Liver (tissue), 9 donors: Measurements from ENCODE around the gene SKOR2. TPM values are rescaled to one million over a fixed set of nuclear protein-coding genes. Genes with fewer than 3 reads are reported as not detected.

Source experiments
- DNase-seq: peaks from one replicate; pipeline ENCODE4 v3.0.0-alpha.2; 2017; ENCODE audit warnings: low spot score
- H3K27ac ChIP-seq, 2 donors: one replicate each; pipeline ENCODE4 v1.7.0; 2013; ENCODE audit warnings: inconsistent platforms in 2 of 2, low read length in 2 of 2, control low read depth in 1 of 2, low read depth in 1 of 2, mild to moderate bottlenecking in 1 of 2
- H3K27me3 ChIP-seq, 4 donors: one replicate each; pipeline versions ENCODE4 v1.6.1 to v1.7.0; 2013; ENCODE audit warnings: low read length in 3 of 4, inconsistent platforms in 1 of 4, mild to moderate bottlenecking in 1 of 4, moderate library complexity in 1 of 4; ENCODE audit not compliant: control insufficient read depth in 4 of 4, insufficient read depth in 4 of 4
- H3K36me3 ChIP-seq, 4 donors: one replicate each; pipeline versions ENCODE4 v1.6.1 to v1.7.0; 2013; ENCODE audit warnings: low read length in 3 of 4, mild to moderate bottlenecking in 3 of 4, low read depth in 1 of 4, moderate library complexity in 1 of 4; ENCODE audit not compliant: control insufficient read depth in 4 of 4, insufficient read depth in 3 of 4
- H3K4me1 ChIP-seq, 4 donors: one replicate each; pipeline versions ENCODE4 v1.6.1 to v1.7.0; 2013; ENCODE audit warnings: low read length in 3 of 4, mild to moderate bottlenecking in 3 of 4, moderate library complexity in 1 of 4; ENCODE audit not compliant: control insufficient read depth in 4 of 4, insufficient read depth in 4 of 4
- H3K4me3 ChIP-seq, 3 donors: one replicate each; pipeline versions ENCODE4 v1.6.1 to v1.7.0; 2013; ENCODE audit warnings: low read length in 3 of 3, control low read depth in 1 of 3, low read depth in 1 of 3, mild to moderate bottlenecking in 1 of 3
- H3K9ac ChIP-seq, 2 donors: one replicate each; pipeline ENCODE4 v1.7.0; 2013; ENCODE audit warnings: low read length in 2 of 2, mild to moderate bottlenecking in 2 of 2, moderate library complexity in 2 of 2, control low read depth in 1 of 2, low read depth in 1 of 2
- H3K9me3 ChIP-seq, 4 donors: one replicate each; pipeline versions ENCODE4 v1.6.1 to v1.7.0; 2013; ENCODE audit warnings: low read length in 3 of 4; ENCODE audit not compliant: control insufficient read depth in 4 of 4
- EGR1 ChIP-seq, 2 donors: IDR thresholded peaks; 2 replicates each; pipeline ENCODE4 v1.6.1; 2016 to 2018; ENCODE audit warnings: antibody characterized with exemption in 2 of 2, low read depth in 2 of 2
- HNF4A ChIP-seq, 2 donors: conservative IDR thresholded peaks; 2 replicates each; pipeline ENCODE4 v1.6.1; 2016; ENCODE audit warnings: antibody characterized with exemption in 2 of 2, mild to moderate bottlenecking in 2 of 2
- HNF4G ChIP-seq: IDR thresholded peaks from 2 replicates; pipeline ENCODE4 v1.6.1; 2016; ENCODE audit warnings: antibody characterized with exemption
- RAD21 ChIP-seq, 2 donors: IDR thresholded peaks; 2 replicates each; pipeline ENCODE4 v1.6.1; 2016; ENCODE audit warnings: antibody characterized with exemption in 2 of 2, mild to moderate bottlenecking in 2 of 2
- RXRA ChIP-seq, 2 donors: IDR thresholded peaks; 2 replicates each; pipeline ENCODE4 v1.6.1; 2017 to 2018; ENCODE audit warnings: antibody characterized with exemption in 2 of 2, mild to moderate bottlenecking in 1 of 2
- SP1 ChIP-seq: IDR thresholded peaks from 2 replicates; pipeline ENCODE4 v1.6.1; 2018; ENCODE audit warnings: antibody characterized with exemption, mild to moderate bottlenecking
- WGBS: extraction: QIAGEN DNeasy Blood & Tissue Kit; methylation state at CpG from one replicate; pipeline ENCODE4 v1.1.7; 2013; 5-methylcytosine and 5-hydroxymethylcytosine counted together
- polyA plus RNA-seq, 2 donors: library from polyadenylated mRNA; stranded (reverse) in 1 of 2; unstranded in 1 of 2; fragments of 200-250 nt in 1 of 2; fragments of >200 nt in 1 of 2; fragmentation: Nextera tagmentation in 1 of 2; extraction: Ambion mirVana in 1 of 2; gene quantifications; one replicate each; pipeline versions ENCODE4 v1.2.1 to v1.2.3, GENCODE V29; 2013 to 2015
- total RNA-seq, 2 donors: library from RNA; depleted of rRNA; stranded (reverse); fragments of >200 nt; gene quantifications; one replicate each; pipeline ENCODE4 v1.2.3, GENCODE V29; 2014
- TF ChIP-seq, protein P1 (sequence below): fragments of 150-350 bp; IDR thresholded peaks from 2 replicates; pipeline ENCODE4 v1.5.1; 2017; ENCODE audit warnings: improper control_type of control experiment, low read depth, low read length; ENCODE audit not compliant: missing input control
- TF ChIP-seq, protein P2 (sequence below): IDR thresholded peaks from 2 replicates; pipeline ENCODE4 v1.6.1; 2016; ENCODE audit warnings: antibody characterized with exemption
- TF ChIP-seq, protein P3 (sequence below): IDR thresholded peaks from 2 replicates; pipeline ENCODE4 v1.6.1; 2016; ENCODE audit warnings: antibody characterized with exemption
- donor health status: healthy.
- donor health status: healthy.
- donor health status: healthy.
- donor health status: healthy.
- donor health status: healthy.

Gene SKOR2
- total and polyA plus RNA-seq, 4 donors, result not detected

DNA sequence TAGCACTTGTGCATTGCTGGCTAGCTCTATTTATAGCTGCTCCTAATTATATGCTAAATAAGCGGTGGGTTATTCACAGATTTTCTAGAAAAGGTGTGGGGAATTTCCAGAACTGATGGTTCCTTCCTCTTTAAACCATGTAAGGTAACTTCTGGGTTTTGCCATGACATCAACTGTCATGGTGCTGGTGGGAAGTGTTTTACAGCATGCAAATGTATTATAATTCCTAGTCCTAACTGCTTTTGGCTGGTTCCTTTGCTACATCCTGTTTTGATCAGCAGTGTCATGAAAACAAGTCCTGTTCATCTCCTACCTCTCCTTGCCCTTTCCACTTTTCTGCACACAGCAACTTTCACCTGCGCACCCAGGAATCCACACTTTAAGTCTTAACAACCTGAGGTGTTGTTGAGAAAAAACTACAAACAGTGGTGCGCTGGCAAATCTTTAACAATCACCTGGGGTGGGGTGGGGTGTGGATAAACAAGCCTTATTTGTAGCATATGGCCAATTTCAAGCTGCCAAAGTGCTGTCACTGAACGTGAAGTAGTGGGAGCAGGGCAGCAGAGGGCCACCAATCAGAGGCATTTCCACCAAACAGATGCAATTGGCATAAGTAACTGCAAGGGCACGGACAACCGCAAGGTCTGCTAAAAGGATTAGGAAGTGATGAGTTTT is 33.4 kb upstream of the SKOR2 start (continued):
- TF ChIP-seq, protein P1, sequence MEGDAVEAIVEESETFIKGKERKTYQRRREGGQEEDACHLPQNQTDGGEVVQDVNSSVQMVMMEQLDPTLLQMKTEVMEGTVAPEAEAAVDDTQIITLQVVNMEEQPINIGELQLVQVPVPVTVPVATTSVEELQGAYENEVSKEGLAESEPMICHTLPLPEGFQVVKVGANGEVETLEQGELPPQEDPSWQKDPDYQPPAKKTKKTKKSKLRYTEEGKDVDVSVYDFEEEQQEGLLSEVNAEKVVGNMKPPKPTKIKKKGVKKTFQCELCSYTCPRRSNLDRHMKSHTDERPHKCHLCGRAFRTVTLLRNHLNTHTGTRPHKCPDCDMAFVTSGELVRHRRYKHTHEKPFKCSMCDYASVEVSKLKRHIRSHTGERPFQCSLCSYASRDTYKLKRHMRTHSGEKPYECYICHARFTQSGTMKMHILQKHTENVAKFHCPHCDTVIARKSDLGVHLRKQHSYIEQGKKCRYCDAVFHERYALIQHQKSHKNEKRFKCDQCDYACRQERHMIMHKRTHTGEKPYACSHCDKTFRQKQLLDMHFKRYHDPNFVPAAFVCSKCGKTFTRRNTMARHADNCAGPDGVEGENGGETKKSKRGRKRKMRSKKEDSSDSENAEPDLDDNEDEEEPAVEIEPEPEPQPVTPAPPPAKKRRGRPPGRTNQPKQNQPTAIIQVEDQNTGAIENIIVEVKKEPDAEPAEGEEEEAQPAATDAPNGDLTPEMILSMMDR, result no peak
- no peak for TF ChIP-seq HNF4A (conservative IDR thresholded peaks at IDR 0.05)
- TF ChIP-seq, protein P2, sequence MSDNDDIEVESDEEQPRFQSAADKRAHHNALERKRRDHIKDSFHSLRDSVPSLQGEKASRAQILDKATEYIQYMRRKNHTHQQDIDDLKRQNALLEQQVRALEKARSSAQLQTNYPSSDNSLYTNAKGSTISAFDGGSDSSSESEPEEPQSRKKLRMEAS, result no peak
- no peak for TF ChIP-seq EGR1 (IDR thresholded peaks at IDR 0.05; ENCODE audit: low read depth in 2 of 2)

DNA sequence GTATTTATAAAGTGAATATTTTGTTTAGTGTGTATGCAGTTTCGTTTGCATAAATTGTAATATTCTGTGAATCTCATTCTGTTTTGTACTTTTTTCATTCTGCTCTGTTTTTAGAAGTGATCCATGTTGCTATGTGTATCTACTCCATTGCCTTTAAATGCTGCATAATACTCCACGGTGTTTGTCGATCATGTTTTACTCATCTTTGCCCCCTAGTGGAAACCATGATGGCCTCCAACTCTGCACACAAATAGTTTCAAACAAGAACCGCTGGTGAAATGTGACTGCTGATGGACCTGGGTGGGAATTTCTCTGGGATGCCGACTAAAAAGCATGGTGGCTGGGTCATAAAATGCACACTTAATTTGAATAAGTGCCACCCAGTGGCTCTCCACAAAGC is 32.0 kb upstream of the SKOR2 start:
- no peaks in the 10 kb centered on the region for H3K9me3 ChIP-seq

DNA sequence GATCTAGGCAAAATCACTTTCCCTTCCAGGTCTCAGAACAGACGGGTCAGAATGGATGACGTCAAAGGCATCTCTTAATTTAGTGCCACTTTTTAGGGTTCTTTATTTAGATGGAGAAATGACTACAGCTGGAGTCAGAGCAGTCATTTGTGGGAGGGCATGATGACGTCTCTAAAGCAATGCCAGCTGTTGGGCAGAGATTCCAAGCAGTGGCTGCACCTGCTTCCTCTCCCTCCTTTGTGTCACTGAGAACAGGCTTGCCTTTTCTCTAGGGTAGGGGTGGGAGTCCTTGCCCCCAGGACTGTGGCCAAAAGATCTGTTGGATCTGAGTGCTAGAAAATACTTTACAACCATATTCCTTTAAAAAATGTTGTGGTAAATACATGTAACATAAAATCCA is 28.7 kb upstream of the SKOR2 start:
- Histone ChIP-seq H3K27ac (no peak overlapping the region), H3K4me1 (no peaks in the 10 kb centered on the region), H3K4me3 (no peak overlapping the region), H3K9ac (no peak overlapping the region), H3K36me3 (no peaks in the 10 kb centered on the region), H3K9me3 (no peaks in the 10 kb centered on the region), H3K27me3 (peaks cover 0 to 5% (median 0%) of the 10 kb centered on the region in 4 donors)
- DNase-seq, result no peak
- 54% methylated on average over 3 of the region's 3 CpGs for WGBS
- TF ChIP-seq, protein P2, result no peak
- TF ChIP-seq SP1 (no peak), RXRA (IDR thresholded peaks at IDR 0.05) (no peak), EGR1 (IDR thresholded peaks at IDR 0.05; ENCODE audit: low read depth in 2 of 2) (no peak)
- TF ChIP-seq, protein P3, sequence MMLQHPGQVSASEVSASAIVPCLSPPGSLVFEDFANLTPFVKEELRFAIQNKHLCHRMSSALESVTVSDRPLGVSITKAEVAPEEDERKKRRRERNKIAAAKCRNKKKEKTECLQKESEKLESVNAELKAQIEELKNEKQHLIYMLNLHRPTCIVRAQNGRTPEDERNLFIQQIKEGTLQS, result no peak

More for the DNA sequence above, 32.0 kb upstream of the SKOR2 start:
- no peak overlapping the region for H3K4me3 ChIP-seq
- 38% methylated on average over 5 of the region's 5 CpGs for WGBS
- peaks cover 0 to 3% (median 0%) of the 10 kb centered on the region in 4 donors for H3K27me3 ChIP-seq
- TF ChIP-seq, protein P1, result peak; percentile 22
- TF ChIP-seq RAD21 (IDR thresholded peaks at IDR 0.05) (peak; percentile 37 to 57), HNF4G (no peak)
- no peaks in the 10 kb centered on the region for H3K36me3 ChIP-seq
- no peak overlapping the region for H3K27ac ChIP-seq
- DNase-seq, result no peak
- no peak overlapping the region for H3K9ac ChIP-seq
- H3K4me1 ChIP-seq, result no peaks in the 10 kb centered on the region
